SK-N-SH (cell line): ENCODE measurements around the gene RASA1.

Source experiments
- CTCF ChIP-seq: fragments of 200-600 bp; sonication (generic); IDR thresholded peaks from 2 replicates; pipeline ENCODE4 v1.6.1; 2017; ENCODE audit warnings: antibody characterized with exemption, mild to moderate bottlenecking, moderate library complexity
- ELF1 ChIP-seq: IDR thresholded peaks from 2 replicates; pipeline ENCODE4 v1.4.0; 2012
- EP300 ChIP-seq, 2 experiments: IDR thresholded peaks; 2 replicates each; pipeline versions ENCODE4 v1.4.0 to v1.6.1; 2012; ENCODE audit warnings: borderline replicate concordance in 1 of 2, low read depth in 1 of 2, low read length in 1 of 2
- EZH2phosphoT487 ChIP-seq: fragments of 200-600 bp; sonication (generic); IDR thresholded peaks from 2 replicates; pipeline ENCODE4 v1.6.1; 2017; ENCODE audit warnings: low read depth, mixed run types, mild to moderate bottlenecking, antibody characterized with exemption, moderate library complexity, borderline replicate concordance
- GABPA ChIP-seq: IDR thresholded peaks from 2 replicates; pipeline ENCODE4 v1.4.0; 2012; ENCODE audit warnings: low read depth, mild to moderate bottlenecking
- IRF3 ChIP-seq: fragments of 150-350 bp; IDR thresholded peaks from 2 replicates; pipeline ENCODE4 v1.6.1; 2016; ENCODE audit warnings: mild to moderate bottlenecking, low read depth, low read length
- JUND ChIP-seq: IDR thresholded peaks from 2 replicates; pipeline ENCODE4 v1.4.0; 2012
- NRF1 ChIP-seq: IDR thresholded peaks from 2 replicates; pipeline ENCODE4 v1.6.1; 2012; ENCODE audit warnings: low read depth, mild to moderate bottlenecking, low read length
- POLR2AphosphoS5 ChIP-seq: IDR thresholded peaks from 2 replicates; pipeline ENCODE4 v1.6.1; 2012; ENCODE audit warnings: low read depth, low read length
- SIN3A ChIP-seq: IDR thresholded peaks from 2 replicates; pipeline ENCODE4 v1.6.1; 2012; ENCODE audit warnings: low read depth, mild to moderate bottlenecking, low read length, moderate library complexity, borderline replicate concordance

- TF ChIP-seq CTCF (no peak), SIN3A (no peak), POLR2AphosphoS5 (no peak), GABPA (no peak), EP300 (IDR thresholded peaks at IDR 0.05; ENCODE audit: borderline replicate concordance in 1 of 2, low read depth in 1 of 2, low read length in 1 of 2) (no peak), ELF1 (no peak), JUND (no peak), IRF3 (no peak), EZH2phosphoT487 (no peak), NRF1 (no peak)
These were observed 80.2 kb downstream of the RASA1 start for GRCh38 chr5:87347841-87348240.
